ENCODE data around the gene WBP1. TPM values are rescaled to one million over a fixed set of nuclear protein-coding genes. Genes with fewer than 3 reads are reported as not detected.

The WBP1 gene
- total and polyA plus RNA-seq, 2 donors (not counting 3 experiments of a cell fraction or from before 2014, with no cell fraction given) = 50.5 to 209 TPM

DNA sequence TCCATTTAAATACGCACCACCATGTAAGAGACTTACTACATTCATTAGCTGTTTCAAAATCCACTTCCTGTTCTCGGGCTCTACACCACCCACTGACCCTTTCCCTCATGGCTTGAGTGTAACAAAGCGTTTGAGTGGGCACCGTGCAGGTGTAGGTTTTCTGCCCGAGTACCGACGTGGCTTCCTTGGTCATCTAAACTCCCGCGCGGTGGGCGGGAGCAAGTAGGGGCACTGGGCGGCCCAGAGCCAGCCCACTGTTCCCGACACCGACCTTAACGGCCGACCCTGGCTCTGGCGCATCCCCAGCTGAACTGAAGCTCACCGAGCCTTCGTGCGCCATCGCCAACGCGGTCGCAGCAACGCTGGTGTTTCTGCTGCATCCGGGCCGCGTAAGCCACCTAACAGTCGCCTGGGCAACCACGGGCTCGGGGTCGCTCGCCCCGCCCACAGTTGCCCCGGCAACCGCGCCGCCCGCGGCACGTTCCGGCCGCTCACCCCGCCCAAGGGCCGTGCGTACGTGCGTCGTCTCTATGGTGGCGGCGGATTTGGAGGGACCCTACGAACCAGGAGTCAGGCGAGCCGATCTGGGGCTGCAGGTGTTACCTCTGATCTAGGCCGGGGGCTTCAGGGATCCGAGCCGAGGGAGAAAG lies 36.9 kb upstream of the WBP1 start, which contains the start of the genes C2orf81 and WDR54:
C2orf81 (minus strand) TSS at position 399 of the 650 bp plus-strand sequence; CDS start at position 340, 59 bp downstream.
WDR54 (plus strand) TSS at position 510 of the 650 bp plus-strand sequence. CDS start 424 bp downstream, outside the sequence.
- FAIRE-seq (peak; percentile 94), DNase-seq (ENCODE audit: low read depth, low spot score) (peak; percentile 86)
- Histone ChIP-seq H4K20me1 (replicated peaks; ENCODE audit: control insufficient read depth, extremely low read depth, insufficient read depth, low read length) (no peaks in the 10 kb centered on the region), H3K27me3 (ENCODE audit: control insufficient read depth in 2 of 2, insufficient read depth in 2 of 2, low read length in 2 of 2) (peaks cover 7 to 14% of the 10 kb centered on the region in 2 experiments), H3K4me3 (replicated peaks in 1 of 3; ENCODE audit: insufficient read depth in 1 of 3, low read depth in 1 of 3, low read length in 3 of 3) (peak within 1 kb of the TSS; percentile 43 to 73 (median 66)), H3K9me3 (replicated peaks; ENCODE audit: control insufficient read depth, insufficient read depth, low read length) (no peaks in the 10 kb centered on the region), H3K9me1 (replicated peaks; ENCODE audit: control insufficient read depth, extremely low read depth, insufficient read depth, low read length) (no peaks in the 10 kb centered on the region), H3K79me2 (ENCODE audit: control insufficient read depth, insufficient read depth, low read length) (no peaks in the 10 kb centered on the region), H3K4me1 (ENCODE audit: control insufficient read depth, extremely low read depth, insufficient read depth, low read length) (peaks cover 9% of the 10 kb centered on the region), H3K4me2 (ENCODE audit: insufficient read depth, low read length) (peak within 1 kb of the TSS; percentile 69), H3K27ac (ENCODE audit: insufficient read depth, low read depth, low read length) (no peak within 1 kb of the TSS), H3K36me3 (ENCODE audit: control insufficient read depth in 2 of 2, extremely low read depth in 1 of 2, insufficient read depth in 2 of 2, low read length in 2 of 2) (peaks cover 0 to 8% of the 10 kb centered on the region in 2 experiments), H3K9ac (replicated peaks; ENCODE audit: extremely low read depth, insufficient read depth, low read length) (peak within 1 kb of the TSS; percentile 20), H2AFZ (ENCODE audit: low read depth, low read length) (peak within 1 kb of the TSS; percentile 87)
- CTCF ChIA-PET = interaction anchor here (2.2 kb wide), 1 partner anchor 30 kb away, joined by 7 read pairs; no protein-coding TSS in a partner anchor
- POLR2A ChIA-PET = interaction anchor here (1.1 kb wide), 1 partner anchor 19 kb away, joined by 3 read pairs; no protein-coding TSS in a partner anchor
- BruUV-seq (replicated peaks) = no TSS peak
- intact Hi-C loops (cut with micrococcal nuclease) (loop anchor here (1.0 kb wide), 2 partner anchors 19 to 33 kb away; no protein-coding TSS in a partner anchor), dilution Hi-C loops (cut with MboI; ENCODE audit: extremely low pct_ligation_motif_present, low sequenced_read_pairs) (no loop called here)
- TF ChIP-seq EZH2 (IDR thresholded peaks at IDR 0.05; ENCODE audit: borderline replicate concordance, low read depth, low read length, severe bottlenecking) = peak; percentile 40
- TF ChIP-seq, protein P1, sequence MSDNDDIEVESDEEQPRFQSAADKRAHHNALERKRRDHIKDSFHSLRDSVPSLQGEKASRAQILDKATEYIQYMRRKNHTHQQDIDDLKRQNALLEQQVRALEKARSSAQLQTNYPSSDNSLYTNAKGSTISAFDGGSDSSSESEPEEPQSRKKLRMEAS (IDR thresholded peaks at IDR 0.05; ENCODE audit: insufficient read depth, insufficient read length) = peak; percentile 91
- TF ChIP-seq POLR2AphosphoS5 (IDR thresholded peaks at IDR 0.05; ENCODE audit: insufficient read depth, low read depth, low read length) = peak; percentile 38
- TF ChIP-seq, protein P2, sequence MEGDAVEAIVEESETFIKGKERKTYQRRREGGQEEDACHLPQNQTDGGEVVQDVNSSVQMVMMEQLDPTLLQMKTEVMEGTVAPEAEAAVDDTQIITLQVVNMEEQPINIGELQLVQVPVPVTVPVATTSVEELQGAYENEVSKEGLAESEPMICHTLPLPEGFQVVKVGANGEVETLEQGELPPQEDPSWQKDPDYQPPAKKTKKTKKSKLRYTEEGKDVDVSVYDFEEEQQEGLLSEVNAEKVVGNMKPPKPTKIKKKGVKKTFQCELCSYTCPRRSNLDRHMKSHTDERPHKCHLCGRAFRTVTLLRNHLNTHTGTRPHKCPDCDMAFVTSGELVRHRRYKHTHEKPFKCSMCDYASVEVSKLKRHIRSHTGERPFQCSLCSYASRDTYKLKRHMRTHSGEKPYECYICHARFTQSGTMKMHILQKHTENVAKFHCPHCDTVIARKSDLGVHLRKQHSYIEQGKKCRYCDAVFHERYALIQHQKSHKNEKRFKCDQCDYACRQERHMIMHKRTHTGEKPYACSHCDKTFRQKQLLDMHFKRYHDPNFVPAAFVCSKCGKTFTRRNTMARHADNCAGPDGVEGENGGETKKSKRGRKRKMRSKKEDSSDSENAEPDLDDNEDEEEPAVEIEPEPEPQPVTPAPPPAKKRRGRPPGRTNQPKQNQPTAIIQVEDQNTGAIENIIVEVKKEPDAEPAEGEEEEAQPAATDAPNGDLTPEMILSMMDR (IDR thresholded peaks at IDR 0.05; ENCODE audit: extremely low read depth in 1 of 2, insufficient read depth in 1 of 2, low read depth in 1 of 2, low read length in 2 of 2) = no peak
- no peak for TF ChIP-seq MYC (IDR thresholded peaks at IDR 0.05; ENCODE audit: low read depth, low read length)

Measured in endothelial cell of umbilical vein (primary cell).